Tibial nerve (tissue), 4 donors: ENCODE results near the gene ACAP1.

Experiments
- EP300 ChIP-seq, 2 donors: sonication (generic); formaldehyde crosslinking; IDR thresholded peaks; one replicate each; pipeline ENCODE4 v1.6.1; 2017; ENCODE audit warnings: antibody characterized with exemption in 2 of 2, mild to moderate bottlenecking in 1 of 2
- POLR2A ChIP-seq, 2 donors: fragments of 450-650 bp; IDR thresholded peaks; one replicate each; pipeline ENCODE4 v1.6.1; 2017; ENCODE audit warnings: antibody characterized with exemption in 2 of 2, mild to moderate bottlenecking in 2 of 2, moderate library complexity in 2 of 2
- TF ChIP-seq, protein P1 (sequence below), 5 experiments: fragments of 200-600 bp in 3 of 5; fragments of 450-650 bp in 2 of 5; sonication (generic) in 3 of 5; IDR thresholded peaks; one replicate each; pipeline ENCODE4 v1.5.1; 2016 to 2019; ENCODE audit warnings: antibody characterized with exemption in 5 of 5, mild to moderate bottlenecking in 3 of 5, moderate library complexity in 2 of 5

DNA sequence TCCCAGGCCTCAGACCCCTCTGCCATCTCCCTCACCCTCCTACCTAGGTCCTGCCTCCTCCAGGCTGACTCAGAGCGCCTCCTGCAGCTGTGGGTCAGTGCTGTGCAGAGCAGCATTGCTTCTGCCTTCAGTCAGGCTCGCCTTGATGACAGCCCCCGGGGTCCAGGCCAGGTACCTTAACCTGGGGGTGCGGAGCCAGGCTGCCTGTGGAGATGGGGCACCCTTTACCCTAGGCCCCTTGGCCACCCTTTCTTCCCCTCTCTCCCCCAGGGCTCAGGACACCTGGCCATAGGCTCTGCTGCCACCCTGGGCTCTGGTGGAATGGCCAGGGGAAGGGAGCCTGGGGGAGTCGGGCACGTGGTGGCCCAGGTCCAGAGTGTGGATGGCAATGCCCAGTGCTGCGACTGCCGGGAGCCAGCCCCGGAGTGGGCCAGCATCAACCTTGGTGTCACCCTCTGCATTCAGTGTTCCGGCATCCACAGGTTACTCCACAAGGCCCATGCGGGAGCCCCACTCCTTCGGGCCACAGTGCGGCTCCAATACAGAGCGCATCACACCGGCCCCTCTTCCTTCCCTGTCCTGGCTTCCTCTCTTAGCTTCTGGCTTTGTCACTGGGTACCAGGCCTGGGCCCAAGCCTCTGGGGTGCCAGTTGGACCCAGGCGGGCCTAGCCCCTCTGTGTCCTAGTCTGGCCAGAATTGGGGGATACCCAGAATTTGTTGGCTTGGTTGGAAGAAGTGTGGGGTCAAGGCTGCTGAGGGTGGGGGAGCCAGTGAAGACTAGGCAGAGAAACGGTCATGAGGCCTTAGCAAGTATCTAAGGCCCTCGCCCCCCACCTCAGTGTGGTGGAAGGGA lies 10.7 kb downstream of the ACAP1 start:
- TF ChIP-seq, protein P1, sequence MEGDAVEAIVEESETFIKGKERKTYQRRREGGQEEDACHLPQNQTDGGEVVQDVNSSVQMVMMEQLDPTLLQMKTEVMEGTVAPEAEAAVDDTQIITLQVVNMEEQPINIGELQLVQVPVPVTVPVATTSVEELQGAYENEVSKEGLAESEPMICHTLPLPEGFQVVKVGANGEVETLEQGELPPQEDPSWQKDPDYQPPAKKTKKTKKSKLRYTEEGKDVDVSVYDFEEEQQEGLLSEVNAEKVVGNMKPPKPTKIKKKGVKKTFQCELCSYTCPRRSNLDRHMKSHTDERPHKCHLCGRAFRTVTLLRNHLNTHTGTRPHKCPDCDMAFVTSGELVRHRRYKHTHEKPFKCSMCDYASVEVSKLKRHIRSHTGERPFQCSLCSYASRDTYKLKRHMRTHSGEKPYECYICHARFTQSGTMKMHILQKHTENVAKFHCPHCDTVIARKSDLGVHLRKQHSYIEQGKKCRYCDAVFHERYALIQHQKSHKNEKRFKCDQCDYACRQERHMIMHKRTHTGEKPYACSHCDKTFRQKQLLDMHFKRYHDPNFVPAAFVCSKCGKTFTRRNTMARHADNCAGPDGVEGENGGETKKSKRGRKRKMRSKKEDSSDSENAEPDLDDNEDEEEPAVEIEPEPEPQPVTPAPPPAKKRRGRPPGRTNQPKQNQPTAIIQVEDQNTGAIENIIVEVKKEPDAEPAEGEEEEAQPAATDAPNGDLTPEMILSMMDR (IDR thresholded peaks at IDR 0.05) = no peak
- TF ChIP-seq EP300 (IDR thresholded peaks at IDR 0.05) = no peak
- TF ChIP-seq POLR2A (IDR thresholded peaks at IDR 0.05) = no peak
